ENCODE data around the gene MIER2. TPM values are rescaled to one million over a fixed set of nuclear protein-coding genes. Genes with fewer than 3 reads are reported as not detected.
A peak's percentile ranks its signal among the peaks of the same experiment; 100 is the strongest.

MIER2 gene
- total and polyA plus RNA-seq, 7 donors = 6.6 to 31.9 (median 12.3) TPM

- WGBS, 2 donors = 83 to 88% methylated on average over 23 of the region's 23 CpGs
- Histone ChIP-seq H3K9me3 (peaks cover 0 to 3% (median 0%) of the 10 kb centered on the region in 4 donors), H3K36me3 (peaks cover 4 to 68% (median 21%) of the 10 kb centered on the region in 4 donors), H3K4me1 (no peaks in the 10 kb centered on the region), H3K4me3 (no peak overlapping the region), H3K27ac (no peak overlapping the region), H3K27me3 (no peaks in the 10 kb centered on the region)
- peak; percentile 66 for DNase-seq
- no peak for TF ChIP-seq EP300 (IDR thresholded peaks at IDR 0.05)
- no peak for TF ChIP-seq POLR2A (IDR thresholded peaks at IDR 0.05)
- TF ChIP-seq POLR2AphosphoS5 (IDR thresholded peaks at IDR 0.05) = no peak
- TF ChIP-seq CTCF (IDR thresholded peaks at IDR 0.05) = no peak
- intact Hi-C loops (cut with DNase I) = no loop called here
Observed at GRCh38 chr19:313169-313987, 31.2 kb downstream of the MIER2 start.

GRCh38 chr19:311813-312261 is 32.8 kb downstream of the MIER2 start:
- 80 to 90% methylated on average over 33 of the region's 33 CpGs for WGBS, 2 donors
- H3K4me3 ChIP-seq = peak overlapping the region in 3 of 4 donors; percentile 24 to 32 (median 24)
- TF ChIP-seq POLR2A (IDR thresholded peaks at IDR 0.05) (no peak), POLR2AphosphoS5 (IDR thresholded peaks at IDR 0.05) (peak in 3 of 4 donors; percentile 18 to 60 (median 38)), CTCF (IDR thresholded peaks at IDR 0.05) (no peak)
- DNase-seq = no peak
- peaks cover 11 to 78% (median 33%) of the 10 kb centered on the region in 4 donors for H3K36me3 ChIP-seq
- H3K4me1 ChIP-seq = no peaks in the 10 kb centered on the region
- H3K9me3 ChIP-seq = no peaks in the 10 kb centered on the region
- peak overlapping the region in 3 of 4 donors; percentile 28 to 54 (median 34) for H3K27ac ChIP-seq
- intact Hi-C loops (cut with DNase I) = no loop called here
- no peaks in the 10 kb centered on the region for H3K27me3 ChIP-seq

GRCh38 chr19:310781-311496 is 33.7 kb downstream of the MIER2 start:
- WGBS, 2 donors = 93 to 94% methylated on average over 24 of the region's 24 CpGs
- Histone ChIP-seq H3K27me3 (no peaks in the 10 kb centered on the region), H3K9me3 (no peaks in the 10 kb centered on the region), H3K36me3 (peaks cover 20 to 78% (median 41%) of the 10 kb centered on the region in 4 donors), H3K4me3 (peak overlapping the region in 3 of 4 donors; percentile 24 to 32 (median 24)), H3K4me1 (no peaks in the 10 kb centered on the region), H3K27ac (peak overlapping the region; percentile 21 to 54 (median 31))
- intact Hi-C loops (cut with DNase I) = no loop called here
- no peak for TF ChIP-seq CTCF (IDR thresholded peaks at IDR 0.05)
- no peak for TF ChIP-seq EP300 (IDR thresholded peaks at IDR 0.05)
- DNase-seq = no peak

GRCh38 chr19:310141-310651 is 34.4 kb downstream of the MIER2 start:
- no peak for TF ChIP-seq POLR2AphosphoS5 (IDR thresholded peaks at IDR 0.05)
- peak in 1 of 4 experiments; percentile 11 for TF ChIP-seq CTCF (IDR thresholded peaks at IDR 0.05)
- intact Hi-C loops (cut with DNase I) = no loop called here
- Histone ChIP-seq H3K27ac (peak overlapping the region; percentile 16 to 34 (median 24)), H3K9me3 (no peaks in the 10 kb centered on the region), H3K4me3 (peak overlapping the region in 3 of 4 donors; percentile 24 to 32 (median 24)), H3K4me1 (no peaks in the 10 kb centered on the region), H3K27me3 (no peaks in the 10 kb centered on the region), H3K36me3 (peaks cover 22 to 78% (median 47%) of the 10 kb centered on the region in 4 donors)
- peak; percentile 59 for DNase-seq
- WGBS, 2 donors = 60 to 81% methylated on average over 30 of the region's 30 CpGs

Data from sigmoid colon (tissue), 7 donors.